Liver (tissue), 9 donors: Measurements from ENCODE around the gene HS3ST1. TPM values are rescaled to one million over a fixed set of nuclear protein-coding genes. Genes with fewer than 3 reads are reported as not detected.

ENCODE experiments used
- DNase-seq: peaks from one replicate; pipeline ENCODE4 v3.0.0-alpha.2; 2017; ENCODE audit warnings: low spot score
- H3K27ac ChIP-seq, 2 donors: one replicate each; pipeline ENCODE4 v1.7.0; 2013; ENCODE audit warnings: inconsistent platforms in 2 of 2, low read length in 2 of 2, control low read depth in 1 of 2, low read depth in 1 of 2, mild to moderate bottlenecking in 1 of 2
- H3K27me3 ChIP-seq, 4 donors: one replicate each; pipeline versions ENCODE4 v1.6.1 to v1.7.0; 2013; ENCODE audit warnings: low read length in 3 of 4, inconsistent platforms in 1 of 4, mild to moderate bottlenecking in 1 of 4, moderate library complexity in 1 of 4; ENCODE audit not compliant: control insufficient read depth in 4 of 4, insufficient read depth in 4 of 4
- H3K36me3 ChIP-seq, 4 donors: one replicate each; pipeline versions ENCODE4 v1.6.1 to v1.7.0; 2013; ENCODE audit warnings: low read length in 3 of 4, mild to moderate bottlenecking in 3 of 4, low read depth in 1 of 4, moderate library complexity in 1 of 4; ENCODE audit not compliant: control insufficient read depth in 4 of 4, insufficient read depth in 3 of 4
- H3K4me1 ChIP-seq, 4 donors: one replicate each; pipeline versions ENCODE4 v1.6.1 to v1.7.0; 2013; ENCODE audit warnings: low read length in 3 of 4, mild to moderate bottlenecking in 3 of 4, moderate library complexity in 1 of 4; ENCODE audit not compliant: control insufficient read depth in 4 of 4, insufficient read depth in 4 of 4
- H3K4me3 ChIP-seq, 3 donors: one replicate each; pipeline versions ENCODE4 v1.6.1 to v1.7.0; 2013; ENCODE audit warnings: low read length in 3 of 3, control low read depth in 1 of 3, low read depth in 1 of 3, mild to moderate bottlenecking in 1 of 3
- H3K9ac ChIP-seq, 2 donors: one replicate each; pipeline ENCODE4 v1.7.0; 2013; ENCODE audit warnings: low read length in 2 of 2, mild to moderate bottlenecking in 2 of 2, moderate library complexity in 2 of 2, control low read depth in 1 of 2, low read depth in 1 of 2
- H3K9me3 ChIP-seq, 4 donors: one replicate each; pipeline versions ENCODE4 v1.6.1 to v1.7.0; 2013; ENCODE audit warnings: low read length in 3 of 4; ENCODE audit not compliant: control insufficient read depth in 4 of 4
- EGR1 ChIP-seq, 2 donors: IDR thresholded peaks; 2 replicates each; pipeline ENCODE4 v1.6.1; 2016 to 2018; ENCODE audit warnings: antibody characterized with exemption in 2 of 2, low read depth in 2 of 2
- FOXA2 ChIP-seq: IDR thresholded peaks from 2 replicates; pipeline ENCODE4 v1.6.1; 2016; ENCODE audit warnings: antibody characterized with exemption
- GABPA ChIP-seq, 2 donors: IDR thresholded peaks in 1 of 2; conservative IDR thresholded peaks in 1 of 2; 2 replicates each; pipeline ENCODE4 v1.6.1; 2016; ENCODE audit warnings: antibody characterized with exemption in 2 of 2, mild to moderate bottlenecking in 1 of 2, moderate library complexity in 1 of 2
- HNF4A ChIP-seq, 2 donors: conservative IDR thresholded peaks; 2 replicates each; pipeline ENCODE4 v1.6.1; 2016; ENCODE audit warnings: antibody characterized with exemption in 2 of 2, mild to moderate bottlenecking in 2 of 2
- HNF4G ChIP-seq: IDR thresholded peaks from 2 replicates; pipeline ENCODE4 v1.6.1; 2016; ENCODE audit warnings: antibody characterized with exemption
- JUND ChIP-seq, 2 donors: IDR thresholded peaks; 2 replicates each; pipeline ENCODE4 v1.6.1; 2016; ENCODE audit warnings: antibody characterized with exemption in 2 of 2
- MAX ChIP-seq: IDR thresholded peaks from 2 replicates; pipeline ENCODE4 v1.6.1; 2016; ENCODE audit warnings: antibody characterized with exemption
- RAD21 ChIP-seq, 2 donors: IDR thresholded peaks; 2 replicates each; pipeline ENCODE4 v1.6.1; 2016; ENCODE audit warnings: antibody characterized with exemption in 2 of 2, mild to moderate bottlenecking in 2 of 2
- REST ChIP-seq: IDR thresholded peaks from 2 replicates; pipeline ENCODE4 v1.6.1; 2016; ENCODE audit warnings: antibody characterized with exemption, mild to moderate bottlenecking
- RXRA ChIP-seq, 2 donors: IDR thresholded peaks; 2 replicates each; pipeline ENCODE4 v1.6.1; 2017 to 2018; ENCODE audit warnings: antibody characterized with exemption in 2 of 2, mild to moderate bottlenecking in 1 of 2
- SP1 ChIP-seq: IDR thresholded peaks from 2 replicates; pipeline ENCODE4 v1.6.1; 2018; ENCODE audit warnings: antibody characterized with exemption, mild to moderate bottlenecking
- TAF1 ChIP-seq: conservative IDR thresholded peaks from 2 replicates; pipeline ENCODE4 v1.6.1; 2016; ENCODE audit warnings: antibody characterized with exemption, mild to moderate bottlenecking
- YY1 ChIP-seq: IDR thresholded peaks from 2 replicates; pipeline ENCODE4 v1.6.1; 2016; ENCODE audit warnings: antibody characterized with exemption, mild to moderate bottlenecking
- WGBS: extraction: QIAGEN DNeasy Blood & Tissue Kit; methylation state at CpG from one replicate; pipeline ENCODE4 v1.1.7; 2013; 5-methylcytosine and 5-hydroxymethylcytosine counted together
- polyA plus RNA-seq, 2 donors: library from polyadenylated mRNA; stranded (reverse) in 1 of 2; unstranded in 1 of 2; fragments of 200-250 nt in 1 of 2; fragments of >200 nt in 1 of 2; fragmentation: Nextera tagmentation in 1 of 2; extraction: Ambion mirVana in 1 of 2; gene quantifications; one replicate each; pipeline versions ENCODE4 v1.2.1 to v1.2.3, GENCODE V29; 2013 to 2015
- total RNA-seq, 2 donors: library from RNA; depleted of rRNA; stranded (reverse); fragments of >200 nt; gene quantifications; one replicate each; pipeline ENCODE4 v1.2.3, GENCODE V29; 2014
- TF ChIP-seq, protein P1 (sequence below): IDR thresholded peaks from 2 replicates; pipeline ENCODE4 v1.6.1; 2016; ENCODE audit warnings: antibody characterized with exemption
- TF ChIP-seq, protein P2 (sequence below): fragments of 150-350 bp; IDR thresholded peaks from 2 replicates; pipeline ENCODE4 v1.5.1; 2017; ENCODE audit warnings: improper control_type of control experiment, low read depth, low read length; ENCODE audit not compliant: missing input control
- donor health status: healthy.
- donor health status: healthy.
- donor health status: healthy.
- donor health status: healthy.
- donor health status: healthy.

Gene HS3ST1
- total and polyA plus RNA-seq, 4 donors, result 0.25 to 0.75 (median 0.30) TPM

DNA sequence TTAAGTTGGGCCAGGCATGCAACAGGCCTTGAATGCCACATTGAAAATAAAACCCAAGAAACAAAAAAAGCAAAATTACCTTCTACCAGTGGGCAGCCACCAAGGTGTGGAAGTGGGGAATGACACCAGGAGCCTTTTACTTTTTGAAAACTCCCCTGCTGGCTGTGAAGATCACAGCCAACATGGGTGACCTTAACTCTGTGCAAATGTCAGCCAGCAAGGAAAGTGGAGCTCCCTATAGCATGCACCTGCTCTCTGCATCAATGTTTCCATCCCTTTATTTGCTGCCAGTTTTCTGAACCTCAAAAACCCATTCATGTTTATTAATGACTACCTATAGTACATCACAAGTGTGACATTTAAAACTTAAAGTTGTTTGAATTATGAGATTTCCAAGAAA is 63.7 kb downstream of the HS3ST1 start:
- Histone ChIP-seq H3K36me3 (no peaks in the 10 kb centered on the region), H3K27me3 (no peaks in the 10 kb centered on the region), H3K9me3 (no peaks in the 10 kb centered on the region), H3K4me3 (no peak overlapping the region), H3K27ac (no peak overlapping the region), H3K4me1 (no peaks in the 10 kb centered on the region), H3K9ac (no peak overlapping the region)
- no peak for DNase-seq
- no peak for TF ChIP-seq MAX
- no peak for TF ChIP-seq YY1
- no peak for TF ChIP-seq EGR1 (IDR thresholded peaks at IDR 0.05; ENCODE audit: low read depth in 2 of 2)
- TF ChIP-seq RAD21 (IDR thresholded peaks at IDR 0.05), result no peak
- TF ChIP-seq, protein P1, sequence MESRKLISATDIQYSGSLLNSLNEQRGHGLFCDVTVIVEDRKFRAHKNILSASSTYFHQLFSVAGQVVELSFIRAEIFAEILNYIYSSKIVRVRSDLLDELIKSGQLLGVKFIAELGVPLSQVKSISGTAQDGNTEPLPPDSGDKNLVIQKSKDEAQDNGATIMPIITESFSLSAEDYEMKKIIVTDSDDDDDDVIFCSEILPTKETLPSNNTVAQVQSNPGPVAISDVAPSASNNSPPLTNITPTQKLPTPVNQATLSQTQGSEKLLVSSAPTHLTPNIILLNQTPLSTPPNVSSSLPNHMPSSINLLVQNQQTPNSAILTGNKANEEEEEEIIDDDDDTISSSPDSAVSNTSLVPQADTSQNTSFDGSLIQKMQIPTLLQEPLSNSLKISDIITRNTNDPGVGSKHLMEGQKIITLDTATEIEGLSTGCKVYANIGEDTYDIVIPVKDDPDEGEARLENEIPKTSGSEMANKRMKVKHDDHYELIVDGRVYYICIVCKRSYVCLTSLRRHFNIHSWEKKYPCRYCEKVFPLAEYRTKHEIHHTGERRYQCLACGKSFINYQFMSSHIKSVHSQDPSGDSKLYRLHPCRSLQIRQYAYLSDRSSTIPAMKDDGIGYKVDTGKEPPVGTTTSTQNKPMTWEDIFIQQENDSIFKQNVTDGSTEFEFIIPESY, result no peak
- no peak for TF ChIP-seq RXRA (IDR thresholded peaks at IDR 0.05)
- no peak for TF ChIP-seq HNF4G
- no peak for TF ChIP-seq HNF4A (conservative IDR thresholded peaks at IDR 0.05)
- TF ChIP-seq, protein P2, sequence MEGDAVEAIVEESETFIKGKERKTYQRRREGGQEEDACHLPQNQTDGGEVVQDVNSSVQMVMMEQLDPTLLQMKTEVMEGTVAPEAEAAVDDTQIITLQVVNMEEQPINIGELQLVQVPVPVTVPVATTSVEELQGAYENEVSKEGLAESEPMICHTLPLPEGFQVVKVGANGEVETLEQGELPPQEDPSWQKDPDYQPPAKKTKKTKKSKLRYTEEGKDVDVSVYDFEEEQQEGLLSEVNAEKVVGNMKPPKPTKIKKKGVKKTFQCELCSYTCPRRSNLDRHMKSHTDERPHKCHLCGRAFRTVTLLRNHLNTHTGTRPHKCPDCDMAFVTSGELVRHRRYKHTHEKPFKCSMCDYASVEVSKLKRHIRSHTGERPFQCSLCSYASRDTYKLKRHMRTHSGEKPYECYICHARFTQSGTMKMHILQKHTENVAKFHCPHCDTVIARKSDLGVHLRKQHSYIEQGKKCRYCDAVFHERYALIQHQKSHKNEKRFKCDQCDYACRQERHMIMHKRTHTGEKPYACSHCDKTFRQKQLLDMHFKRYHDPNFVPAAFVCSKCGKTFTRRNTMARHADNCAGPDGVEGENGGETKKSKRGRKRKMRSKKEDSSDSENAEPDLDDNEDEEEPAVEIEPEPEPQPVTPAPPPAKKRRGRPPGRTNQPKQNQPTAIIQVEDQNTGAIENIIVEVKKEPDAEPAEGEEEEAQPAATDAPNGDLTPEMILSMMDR, result no peak

GRCh38 chr4:11359591-11359990 is 69.1 kb downstream of the HS3ST1 start:
- no peaks in the 10 kb centered on the region for H3K27me3 ChIP-seq
- H3K9ac ChIP-seq, result no peak overlapping the region
- no peaks in the 10 kb centered on the region for H3K36me3 ChIP-seq
- no peaks in the 10 kb centered on the region for H3K4me1 ChIP-seq
- no peaks in the 10 kb centered on the region for H3K9me3 ChIP-seq
- H3K27ac ChIP-seq, result no peak overlapping the region
- DNase-seq, result no peak
- H3K4me3 ChIP-seq, result no peak overlapping the region
- no peak for TF ChIP-seq YY1
- TF ChIP-seq FOXA2, result no peak
- TF ChIP-seq REST, result no peak

GRCh38 chr4:11355226-11355625 is 73.5 kb downstream of the HS3ST1 start:
- Histone ChIP-seq H3K36me3 (no peaks in the 10 kb centered on the region), H3K4me1 (no peaks in the 10 kb centered on the region), H3K4me3 (no peak overlapping the region), H3K27me3 (no peaks in the 10 kb centered on the region), H3K9ac (no peak overlapping the region), H3K27ac (no peak overlapping the region), H3K9me3 (no peaks in the 10 kb centered on the region)
- no peak for DNase-seq
- 81% methylated on average over 8 of the region's 8 CpGs for WGBS
- TF ChIP-seq JUND (IDR thresholded peaks at IDR 0.05) (no peak), RXRA (IDR thresholded peaks at IDR 0.05) (no peak), RAD21 (IDR thresholded peaks at IDR 0.05) (no peak), HNF4G (no peak), MAX (no peak), HNF4A (conservative IDR thresholded peaks at IDR 0.05) (no peak), REST (no peak), TAF1 (no peak), SP1 (no peak), GABPA (IDR thresholded peaks at IDR 0.05 in 1 of 2, conservative IDR thresholded peaks at IDR 0.05 in 1 of 2) (no peak)
